ENCODE results near the gene SLC25A19.

- TF ChIP-seq POLR2A (IDR thresholded peaks at IDR 0.05), result no peak
- TF ChIP-seq CTCF (IDR thresholded peaks at IDR 0.05), result no peak
- TF ChIP-seq EP300 (IDR thresholded peaks at IDR 0.05), result no peak
Measured at GRCh38 chr17:75288770-75289114, 491 bp downstream of the SLC25A19 start.

Data from tibial nerve (tissue), 4 donors.